SK-N-SH (cell line): Measurements from ENCODE around the gene AFG3L2.

Source experiments
- CHD2 ChIP-seq: fragments of 150-350 bp; IDR thresholded peaks from 2 replicates; pipeline ENCODE4 v1.6.1; 2018; ENCODE audit warnings: low read length; ENCODE audit not compliant: partially characterized antibody
- CTCF ChIP-seq: fragments of 200-600 bp; sonication (generic); IDR thresholded peaks from 2 replicates; pipeline ENCODE4 v1.6.1; 2017; ENCODE audit warnings: antibody characterized with exemption, mild to moderate bottlenecking, moderate library complexity
- EP300 ChIP-seq, 2 experiments: IDR thresholded peaks; 2 replicates each; pipeline versions ENCODE4 v1.4.0 to v1.6.1; 2012; ENCODE audit warnings: borderline replicate concordance in 1 of 2, low read depth in 1 of 2, low read length in 1 of 2
- EZH2phosphoT487 ChIP-seq: fragments of 200-600 bp; sonication (generic); IDR thresholded peaks from 2 replicates; pipeline ENCODE4 v1.6.1; 2017; ENCODE audit warnings: low read depth, mixed run types, mild to moderate bottlenecking, antibody characterized with exemption, moderate library complexity, borderline replicate concordance
- GABPA ChIP-seq: IDR thresholded peaks from 2 replicates; pipeline ENCODE4 v1.4.0; 2012; ENCODE audit warnings: low read depth, mild to moderate bottlenecking
- IRF3 ChIP-seq: fragments of 150-350 bp; IDR thresholded peaks from 2 replicates; pipeline ENCODE4 v1.6.1; 2016; ENCODE audit warnings: mild to moderate bottlenecking, low read depth, low read length
- MEF2A ChIP-seq: IDR thresholded peaks from 2 replicates; pipeline ENCODE4 v1.4.0; 2012; ENCODE audit warnings: low read depth, borderline replicate concordance
- NRF1 ChIP-seq: IDR thresholded peaks from 2 replicates; pipeline ENCODE4 v1.6.1; 2012; ENCODE audit warnings: low read depth, mild to moderate bottlenecking, low read length
- POLR2AphosphoS5 ChIP-seq: IDR thresholded peaks from 2 replicates; pipeline ENCODE4 v1.6.1; 2012; ENCODE audit warnings: low read depth, low read length
- RAD21 ChIP-seq: IDR thresholded peaks from 2 replicates; pipeline ENCODE4 v1.6.1; 2012; ENCODE audit warnings: mild to moderate bottlenecking, low read length
- REST ChIP-seq: IDR thresholded peaks from 2 replicates; pipeline ENCODE4 v1.6.1; 2012; ENCODE audit warnings: mild to moderate bottlenecking, low read depth, low read length, moderate library complexity
- RXRA ChIP-seq: IDR thresholded peaks from 2 replicates; pipeline ENCODE4 v1.4.0; 2012; ENCODE audit warnings: low read depth, mild to moderate bottlenecking, borderline replicate concordance

- TF ChIP-seq REST = no peak
- no peak for TF ChIP-seq POLR2AphosphoS5
- no peak for TF ChIP-seq CTCF
- no peak for TF ChIP-seq EP300 (IDR thresholded peaks at IDR 0.05; ENCODE audit: borderline replicate concordance in 1 of 2, low read depth in 1 of 2, low read length in 1 of 2)
- TF ChIP-seq CHD2 = no peak
- TF ChIP-seq RXRA = no peak
- no peak for TF ChIP-seq RAD21
- TF ChIP-seq MEF2A = no peak
- no peak for TF ChIP-seq IRF3
- TF ChIP-seq NRF1 = no peak
- TF ChIP-seq GABPA = no peak
- no peak for TF ChIP-seq EZH2phosphoT487
Measured at GRCh38 chr18:12373116-12373770, 3.8 kb downstream of the AFG3L2 start.
